H1 (cell line): Measurements from ENCODE around the gene LBX2. TPM values are rescaled to one million over a fixed set of nuclear protein-coding genes. Genes with fewer than 3 reads are reported as not detected.

Experiments used
- CTCF ChIP-seq, 3 experiments: IDR thresholded peaks; 1 replicate in 2 of 3; 2 replicates in 1 of 3; pipeline versions ENCODE4 v1.5.1 to v1.6.1; 2011; ENCODE audit warnings: low read length in 3 of 3, mild to moderate bottlenecking in 3 of 3, inconsistent platforms in 2 of 3, low read depth in 1 of 3, moderate library complexity in 1 of 3; ENCODE audit not compliant: insufficient read depth in 1 of 3; ENCODE audit errors: control extremely low read depth in 1 of 3
- polyA plus RNA-seq, 7 experiments: library from polyadenylated mRNA; depleted of rRNA in 3 of 7; stranded (reverse) in 5 of 7; unstranded in 2 of 7; fragments of >200 nt in 5 of 7; fragments of 200-250 nt in 2 of 7; gene quantifications; 1 replicate in 5 of 7; 2 replicates in 1 of 7; 4 replicates in 1 of 7; pipeline versions ENCODE4 v1.2.1 to v1.2.3, GENCODE V29; 2011 to 2013; ENCODE audit warnings: missing spikeins in 2 of 7, mixed read lengths in 2 of 7
- total RNA-seq: library from RNA; stranded (reverse); fragmentation: NEBNext Ultra II Directional; extraction: Animal tissue kit (Norgen Biotek cat#: 25700); gene quantifications from 2 replicates; pipeline ENCODE4 v1.2.1, GENCODE V29; 2021

Gene LBX2
- total and polyA plus RNA-seq, 2 of the 8 experiments (the other 6 are each of a cell fraction or from before 2014, with no cell fraction given): 0.27 TPM; not detected in 1

- TF ChIP-seq CTCF (IDR thresholded peaks at IDR 0.05; ENCODE audit: control extremely low read depth in 1 of 3, insufficient read depth in 1 of 3, low read depth in 1 of 3, low read length in 3 of 3): no peak
Observed at GRCh38 chr2:74527741-74528140, 28.3 kb upstream of the LBX2 start (continued).
